ENCODE measurements around the gene RAI2.

The RAI2 gene

DNA sequence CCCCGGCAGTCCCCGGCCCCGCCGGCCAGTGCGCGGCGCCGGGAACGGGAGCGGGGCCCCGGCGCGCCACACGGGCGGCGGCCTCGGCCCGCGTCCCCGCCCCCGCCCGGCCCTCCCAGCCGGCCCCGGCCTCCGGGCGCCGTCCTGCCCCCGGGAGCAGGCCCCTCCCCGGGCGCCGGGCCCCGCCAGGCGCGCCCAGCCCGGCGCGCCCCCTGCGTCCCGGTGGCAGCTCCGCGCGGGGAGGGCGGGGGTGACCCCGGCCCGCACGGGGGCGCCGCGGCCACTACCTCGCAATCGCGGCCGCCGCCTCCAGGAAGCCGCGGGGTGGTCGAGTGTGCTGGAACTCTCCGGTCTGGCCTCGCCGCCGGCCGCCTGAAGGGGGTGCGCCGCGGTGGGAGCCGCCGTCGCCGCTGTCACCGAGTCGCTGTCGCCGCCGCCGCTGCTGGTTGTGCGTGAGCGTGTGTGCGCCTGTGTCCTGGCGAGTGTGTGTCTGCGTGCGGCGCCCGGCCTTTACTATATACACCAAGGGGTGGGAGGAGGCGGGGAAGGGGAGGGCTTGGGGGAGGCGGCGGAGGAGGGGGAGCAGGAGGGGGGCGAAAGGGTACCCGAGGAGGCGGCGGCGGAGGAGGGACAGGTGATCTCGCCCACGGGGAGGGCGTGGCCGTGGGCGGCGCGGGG is at the start of gene RAI2:
RAI2 (minus strand) TSS at position 488 of the 678 bp plus-strand sequence. CDS start 59,288 bp downstream, outside the sequence.
- H3K9ac ChIP-seq (ENCODE audit: low read depth, low read length) = peak within 1 kb of the TSS; percentile 40; the same call in 1 of the 2 replicates
- H3K4me1 ChIP-seq (ENCODE audit: insufficient read depth, low read length) = no peaks in the 10 kb centered on the region
- H3K9me3 ChIP-seq (ENCODE audit: control insufficient read depth, insufficient read depth, low read length) = no peaks in the 10 kb centered on the region
- H3K36me3 ChIP-seq (ENCODE audit: insufficient read depth, low read length) = no peaks in the 10 kb centered on the region

GRCh38 chrX:17888421-17888820 is 27.3 kb upstream of the RAI2 start:
- H3K9ac ChIP-seq (ENCODE audit: low read depth, low read length) = no peak overlapping the region
- H3K9me3 ChIP-seq (ENCODE audit: control insufficient read depth, insufficient read depth, low read length) = no peaks in the 10 kb centered on the region
- no peaks in the 10 kb centered on the region for H3K4me1 ChIP-seq (ENCODE audit: insufficient read depth, low read length)
- no peaks in the 10 kb centered on the region for H3K36me3 ChIP-seq (ENCODE audit: insufficient read depth, low read length)

DNA sequence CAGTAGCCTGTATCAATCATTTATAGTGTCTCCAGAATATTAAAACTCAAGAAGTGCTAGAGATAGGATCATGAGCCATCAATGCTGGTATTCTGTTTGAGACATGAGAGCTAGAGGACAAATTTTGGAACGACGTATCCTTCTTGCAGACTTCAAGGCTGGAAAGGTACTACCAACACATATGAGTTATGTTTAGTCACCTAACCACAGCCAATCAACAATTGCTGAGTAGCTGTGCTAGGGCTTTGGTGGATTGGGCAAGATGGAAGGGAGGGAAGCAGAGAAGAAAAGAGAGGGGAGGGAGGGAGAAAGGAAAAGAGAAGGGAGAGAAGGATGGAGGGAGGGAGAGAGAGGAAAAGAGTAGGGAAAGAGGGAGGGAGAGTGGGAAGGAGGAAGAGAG is 21.6 kb upstream of the RAI2 start:
- Histone ChIP-seq H3K36me3 (ENCODE audit: insufficient read depth, low read length) (no peaks in the 10 kb centered on the region; the same call in 1 of the 2 replicates), H3K9me3 (ENCODE audit: control insufficient read depth, insufficient read depth, low read length) (no peaks in the 10 kb centered on the region), H3K9ac (ENCODE audit: low read depth, low read length) (no peak overlapping the region)

GRCh38 chrX:17878028-17878670 is 17.1 kb upstream of the RAI2 start:
- Histone ChIP-seq H3K9me3 (ENCODE audit: control insufficient read depth, insufficient read depth, low read length) (no peaks in the 10 kb centered on the region), H3K4me1 (ENCODE audit: insufficient read depth, low read length) (no peaks in the 10 kb centered on the region), H3K9ac (ENCODE audit: low read depth, low read length) (no peak overlapping the region), H3K36me3 (ENCODE audit: insufficient read depth, low read length) (no peaks in the 10 kb centered on the region; the same call in 1 of the 2 replicates)

More for the DNA sequence above, 21.6 kb upstream of the RAI2 start:
- no peaks in the 10 kb centered on the region for H3K4me1 ChIP-seq (ENCODE audit: insufficient read depth, low read length)

DNA sequence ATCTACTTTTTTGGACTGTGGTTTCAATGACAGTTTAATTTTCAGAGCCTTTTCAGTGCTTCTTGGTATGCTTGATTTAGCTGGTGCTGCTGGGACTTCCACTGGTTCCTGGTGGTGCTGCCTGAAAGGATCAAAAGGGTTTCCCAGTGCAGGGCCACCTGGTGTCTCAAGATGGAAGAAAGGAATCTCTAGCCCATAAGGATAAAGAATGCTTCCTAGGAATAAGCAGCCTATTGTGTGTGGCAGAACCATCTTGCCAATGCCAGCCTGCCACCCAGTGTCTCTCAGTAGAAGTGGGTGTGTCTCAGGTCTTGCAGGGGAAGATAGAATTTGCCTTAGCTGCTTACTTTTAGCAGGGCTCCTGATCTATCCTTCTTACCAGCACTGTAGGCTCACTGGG is 15.0 kb upstream of the RAI2 start:
- Histone ChIP-seq H3K9me3 (ENCODE audit: control insufficient read depth, insufficient read depth, low read length) (no peaks in the 10 kb centered on the region), H3K36me3 (ENCODE audit: insufficient read depth, low read length) (no peaks in the 10 kb centered on the region; the same call in 1 of the 2 replicates), H3K4me1 (ENCODE audit: insufficient read depth, low read length) (no peaks in the 10 kb centered on the region), H3K9ac (ENCODE audit: low read depth, low read length) (no peak overlapping the region)

GRCh38 chrX:17869580-17869979 is 8.5 kb upstream of the RAI2 start:
- Histone ChIP-seq H3K9ac (ENCODE audit: low read depth, low read length) (no peak overlapping the region), H3K4me1 (ENCODE audit: insufficient read depth, low read length) (no peaks in the 10 kb centered on the region), H3K9me3 (ENCODE audit: control insufficient read depth, insufficient read depth, low read length) (no peaks in the 10 kb centered on the region), H3K36me3 (ENCODE audit: insufficient read depth, low read length) (no peaks in the 10 kb centered on the region)

GRCh38 chrX:17861489-17862011 is 452 bp upstream of the RAI2 start:
- no peaks in the 10 kb centered on the region for H3K9me3 ChIP-seq (ENCODE audit: control insufficient read depth, insufficient read depth, low read length)
- no peaks in the 10 kb centered on the region for H3K4me1 ChIP-seq (ENCODE audit: insufficient read depth, low read length)
- H3K36me3 ChIP-seq (ENCODE audit: insufficient read depth, low read length) = no peaks in the 10 kb centered on the region
- no peak overlapping the region for H3K9ac ChIP-seq (ENCODE audit: low read depth, low read length)

DNA sequence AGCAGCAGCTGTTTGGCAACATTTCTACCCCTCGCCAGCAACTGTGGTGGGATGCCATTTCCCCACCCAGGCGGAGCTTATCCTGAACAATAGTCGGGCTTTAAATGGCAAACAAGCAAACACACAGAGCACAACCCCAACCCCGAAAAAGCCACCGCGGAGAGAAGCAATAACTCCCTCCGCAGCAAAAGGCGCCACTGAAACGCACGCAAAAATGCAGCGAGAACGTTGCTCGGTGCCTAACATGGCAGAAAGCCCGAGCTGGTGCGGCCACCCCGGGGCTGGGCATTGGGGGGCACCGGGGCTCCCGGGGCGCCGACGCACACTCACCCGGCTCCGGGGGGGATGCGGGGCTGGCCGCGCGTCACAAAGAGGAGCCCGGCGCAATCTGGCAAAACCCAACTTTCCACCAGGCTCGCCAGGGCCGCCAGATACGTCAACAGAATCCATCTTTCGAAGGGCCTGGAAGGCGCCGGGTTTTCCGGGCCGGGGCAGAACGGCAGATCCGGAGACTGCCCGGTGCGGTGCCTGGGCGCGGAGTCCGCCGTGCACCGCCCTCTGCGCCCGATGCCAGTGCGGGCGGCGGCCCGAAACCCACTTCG is 818 bp downstream of the RAI2 start:
- no peaks in the 10 kb centered on the region for H3K36me3 ChIP-seq (ENCODE audit: insufficient read depth, low read length)
- no peaks in the 10 kb centered on the region for H3K4me1 ChIP-seq (ENCODE audit: insufficient read depth, low read length)
- H3K9ac ChIP-seq (ENCODE audit: low read depth, low read length) = peak overlapping the region; percentile 37; the same call in 1 of the 2 replicates
- H3K9me3 ChIP-seq (ENCODE audit: control insufficient read depth, insufficient read depth, low read length) = no peaks in the 10 kb centered on the region

GRCh38 chrX:17859609-17860178 is 1.4 kb downstream of the RAI2 start:
- H3K9ac ChIP-seq (ENCODE audit: low read depth, low read length) = peak overlapping the region; percentile 37; the same call in 1 of the 2 replicates

DNA sequence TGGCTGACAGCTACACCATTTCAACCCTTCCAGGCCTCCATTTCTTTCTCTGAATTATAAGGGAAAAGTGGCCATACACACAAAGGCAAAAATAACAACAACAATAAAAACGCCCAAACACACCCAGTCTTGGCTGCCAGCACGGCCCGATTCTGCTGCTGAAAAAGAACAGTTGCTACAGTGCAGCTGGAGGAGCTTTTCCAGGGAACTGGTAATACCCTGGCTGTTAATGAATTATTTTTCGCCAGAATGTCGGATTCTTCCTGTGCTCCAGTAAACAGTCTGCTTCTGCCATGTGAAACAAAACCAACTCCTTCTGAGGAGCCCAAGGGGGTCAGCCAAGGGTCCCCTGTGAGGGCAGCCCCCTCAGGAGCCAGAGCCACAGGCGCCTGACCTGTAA is 6.6 kb downstream of the RAI2 start:
- Histone ChIP-seq H3K4me1 (ENCODE audit: insufficient read depth, low read length) (no peaks in the 10 kb centered on the region), H3K9ac (ENCODE audit: low read depth, low read length) (no peak overlapping the region), H3K36me3 (ENCODE audit: insufficient read depth, low read length) (no peaks in the 10 kb centered on the region), H3K9me3 (ENCODE audit: control insufficient read depth, insufficient read depth, low read length) (no peaks in the 10 kb centered on the region)

More at GRCh38 chrX:17859609-17860178, 1.4 kb downstream of the RAI2 start:
- Histone ChIP-seq H3K4me1 (ENCODE audit: insufficient read depth, low read length) (no peaks in the 10 kb centered on the region), H3K36me3 (ENCODE audit: insufficient read depth, low read length) (no peaks in the 10 kb centered on the region), H3K9me3 (ENCODE audit: control insufficient read depth, insufficient read depth, low read length) (no peaks in the 10 kb centered on the region)

GRCh38 chrX:17854069-17854468 is 7.0 kb downstream of the RAI2 start:
- Histone ChIP-seq H3K36me3 (ENCODE audit: insufficient read depth, low read length) (no peaks in the 10 kb centered on the region), H3K9me3 (ENCODE audit: control insufficient read depth, insufficient read depth, low read length) (no peaks in the 10 kb centered on the region), H3K4me1 (ENCODE audit: insufficient read depth, low read length) (no peaks in the 10 kb centered on the region), H3K9ac (ENCODE audit: low read depth, low read length) (no peak overlapping the region)

GRCh38 chrX:17851874-17852273 is 9.2 kb downstream of the RAI2 start:
- Histone ChIP-seq H3K9ac (ENCODE audit: low read depth, low read length) (no peak overlapping the region), H3K4me1 (ENCODE audit: insufficient read depth, low read length) (no peaks in the 10 kb centered on the region), H3K9me3 (ENCODE audit: control insufficient read depth, insufficient read depth, low read length) (no peaks in the 10 kb centered on the region), H3K36me3 (ENCODE audit: insufficient read depth, low read length) (no peaks in the 10 kb centered on the region)

DNA sequence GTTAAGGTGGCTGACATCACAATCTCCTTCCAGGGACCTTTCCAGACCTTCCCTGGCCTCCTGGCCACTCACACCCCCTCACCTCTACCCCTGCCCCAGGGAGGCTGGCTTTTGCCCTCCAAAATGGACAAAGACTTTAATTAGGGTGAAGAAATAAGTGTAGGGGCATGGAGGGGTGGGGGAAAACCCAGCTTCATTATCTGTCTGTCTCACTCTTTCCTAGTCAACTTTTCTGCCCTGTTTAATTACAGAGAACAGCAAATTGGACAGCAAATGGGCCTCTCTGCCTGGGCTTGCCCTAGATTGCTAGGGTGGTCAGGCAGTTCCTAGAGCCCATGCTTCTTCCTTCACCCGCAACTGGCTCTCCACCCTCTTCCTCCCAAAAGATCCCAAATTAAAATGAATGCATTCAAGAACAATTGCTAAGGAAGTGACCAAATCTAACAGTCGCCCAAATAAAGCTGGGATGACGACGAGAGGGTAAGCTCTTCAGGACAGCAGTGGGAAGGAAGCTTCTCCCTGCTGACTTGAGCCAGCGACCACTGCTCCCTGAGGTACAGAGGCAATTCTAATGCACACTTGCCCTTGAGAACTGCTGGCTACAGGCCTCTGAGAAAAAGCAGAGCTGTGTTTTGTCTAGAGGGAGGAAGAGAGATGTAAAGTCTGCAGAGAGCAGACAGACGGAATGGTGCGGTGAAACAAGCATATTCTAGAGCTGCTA is 12.4 kb downstream of the RAI2 start:
- Histone ChIP-seq H3K4me1 (ENCODE audit: insufficient read depth, low read length) (no peaks in the 10 kb centered on the region), H3K9me3 (ENCODE audit: control insufficient read depth, insufficient read depth, low read length) (no peaks in the 10 kb centered on the region), H3K9ac (ENCODE audit: low read depth, low read length) (no peak overlapping the region), H3K36me3 (ENCODE audit: insufficient read depth, low read length) (no peaks in the 10 kb centered on the region)

- Histone ChIP-seq H3K4me1 (ENCODE audit: insufficient read depth, low read length) (no peaks in the 10 kb centered on the region), H3K9ac (ENCODE audit: low read depth, low read length) (no peak overlapping the region), H3K9me3 (ENCODE audit: control insufficient read depth, insufficient read depth, low read length) (no peaks in the 10 kb centered on the region), H3K36me3 (ENCODE audit: insufficient read depth, low read length) (no peaks in the 10 kb centered on the region)
Measured at GRCh38 chrX:17846045-17846444, 15.1 kb downstream of the RAI2 start.

Data from ES-I3 (cell line).